H9 (cell line): Measurements from ENCODE around the gene ARL14EP. TPM values are rescaled to one million over a fixed set of nuclear protein-coding genes. Genes with fewer than 3 reads are reported as not detected.

Experiments
- DNase-seq: peaks from one replicate; pipeline ENCODE4 v3.0.0-alpha.2; 2017
- H2AFZ ChIP-seq: one replicate; pipeline ENCODE4 v1.6.1; 2013; ENCODE audit warnings: mild to moderate bottlenecking, low read length, control low read depth, moderate library complexity
- H2AK5ac ChIP-seq: 2 replicates; pipeline ENCODE4 v1.6.1; 2013; ENCODE audit warnings: low read length, control low read depth, mixed read lengths; ENCODE audit not compliant: insufficient read length
- H2BK120ac ChIP-seq: one replicate; pipeline ENCODE4 v1.6.1; 2013; ENCODE audit warnings: low read depth, mild to moderate bottlenecking, low read length, control low read depth, inconsistent platforms; ENCODE audit not compliant: poor library complexity, severe bottlenecking
- H2BK12ac ChIP-seq: 2 replicates; pipeline ENCODE4 v1.6.1; 2013; ENCODE audit warnings: low read length, control low read depth, mixed read lengths, low read depth; ENCODE audit not compliant: insufficient read length
- H2BK15ac ChIP-seq: 2 replicates; pipeline ENCODE4 v1.6.1; 2013; ENCODE audit warnings: low read depth, low read length, control low read depth
- H2BK20ac ChIP-seq: one replicate; pipeline ENCODE4 v1.6.1; 2013; ENCODE audit warnings: low read depth, mild to moderate bottlenecking, low read length, control low read depth, inconsistent platforms; ENCODE audit not compliant: poor library complexity, severe bottlenecking
- H2BK5ac ChIP-seq: 2 replicates; pipeline ENCODE4 v1.6.1; 2013; ENCODE audit warnings: low read length, control low read depth, mixed read lengths; ENCODE audit not compliant: insufficient read length
- H3K14ac ChIP-seq: 2 replicates; pipeline ENCODE4 v1.6.1; 2013; ENCODE audit warnings: low read length, control low read depth; ENCODE audit not compliant: insufficient read depth
- H3K18ac ChIP-seq: 2 replicates; pipeline ENCODE4 v1.6.1; 2013; ENCODE audit warnings: low read depth, mild to moderate bottlenecking, mixed read lengths, low read length, control low read depth; ENCODE audit not compliant: insufficient read length
- H3K23ac ChIP-seq: 2 replicates; pipeline ENCODE4 v1.6.1; 2013; ENCODE audit warnings: low read length, control low read depth, mixed read lengths, low read depth; ENCODE audit not compliant: insufficient read length
- H3K23me2 ChIP-seq: 2 replicates; pipeline ENCODE4 v1.6.1; 2013; ENCODE audit warnings: low read depth, mild to moderate bottlenecking, mixed read lengths, low read length, control low read depth; ENCODE audit not compliant: insufficient read length, poor library complexity, severe bottlenecking
- H3K27ac ChIP-seq: 2 replicates; pipeline ENCODE4 v1.5.1; 2013; ENCODE audit warnings: low read length, control low read depth, mixed read lengths, low read depth; ENCODE audit not compliant: insufficient read length
- H3K27me3 ChIP-seq: 2 replicates; pipeline ENCODE4 v1.6.1; 2013; ENCODE audit warnings: low read length, control low read depth, inconsistent platforms; ENCODE audit not compliant: insufficient read depth
- H3K4ac ChIP-seq: 2 replicates; pipeline ENCODE4 v1.6.1; 2013; ENCODE audit warnings: low read depth, mild to moderate bottlenecking, control low read depth, inconsistent platforms, low read length, moderate library complexity
- H3K4me1 ChIP-seq: 2 replicates; pipeline ENCODE4 v1.6.1; 2013; ENCODE audit warnings: low read length, control low read depth, inconsistent platforms; ENCODE audit not compliant: insufficient read depth
- H3K4me2 ChIP-seq: 2 replicates; pipeline ENCODE4 v1.6.1; 2013; ENCODE audit warnings: low read length, control low read depth, mixed read lengths; ENCODE audit not compliant: insufficient read length, insufficient read depth
- H3K56ac ChIP-seq: 2 replicates; pipeline ENCODE4 v1.6.1; 2013; ENCODE audit warnings: low read depth, mild to moderate bottlenecking, mixed read lengths, low read length, control low read depth; ENCODE audit not compliant: insufficient read length
- H3K79me1 ChIP-seq: 2 replicates; pipeline ENCODE4 v1.6.1; 2013; ENCODE audit warnings: low read depth, mild to moderate bottlenecking, moderate library complexity, low read length, control low read depth, inconsistent platforms; ENCODE audit not compliant: insufficient read depth, poor library complexity, severe bottlenecking
- H3K79me2 ChIP-seq: 2 replicates; pipeline ENCODE4 v1.6.1; 2013; ENCODE audit warnings: low read length, control low read depth, inconsistent platforms; ENCODE audit not compliant: insufficient read depth
- H3K9ac ChIP-seq: 2 replicates; pipeline ENCODE4 v1.6.1; 2013; ENCODE audit warnings: low read length, control low read depth, mixed read lengths; ENCODE audit not compliant: insufficient read length; ENCODE audit errors: extremely low read depth
- H3K9me3 ChIP-seq: one replicate; pipeline ENCODE4 v1.6.1; 2013; ENCODE audit warnings: low read depth, low read length, inconsistent platforms; ENCODE audit not compliant: control insufficient read depth
- H3T11ph ChIP-seq: one replicate; pipeline ENCODE4 v1.6.1; 2013; ENCODE audit warnings: mild to moderate bottlenecking, low read length, control low read depth, inconsistent platforms
- H4K20me1 ChIP-seq: one replicate; pipeline ENCODE4 v1.6.1; 2013; ENCODE audit not compliant: control insufficient read depth, insufficient read length, insufficient read depth
- H4K5ac ChIP-seq: 2 replicates; pipeline ENCODE4 v1.6.1; 2013; ENCODE audit warnings: low read depth, mild to moderate bottlenecking, mixed read lengths, low read length, control low read depth; ENCODE audit not compliant: insufficient read length
- H4K8ac ChIP-seq: replicated peaks from 2 replicates; pipeline ENCODE4 v1.6.1; 2013; ENCODE audit warnings: low read length, control low read depth, mixed read lengths, low read depth; ENCODE audit not compliant: insufficient read length
- H4K91ac ChIP-seq: 2 replicates; pipeline ENCODE4 v1.6.1; 2013; ENCODE audit warnings: low read depth, mild to moderate bottlenecking, moderate library complexity, mixed read lengths, low read length, control low read depth; ENCODE audit not compliant: insufficient read length
- H3K27ac Mint-ChIP-seq, 3 experiments: 2 replicates in 2 of 3; 3 replicates in 1 of 3; pipeline ENCODE4 v1.8.0; 2020 to 2021; ENCODE audit warnings: mixed read lengths in 3 of 3, mild to moderate bottlenecking in 1 of 3, moderate library complexity in 1 of 3
- H3K27me3 Mint-ChIP-seq: 2 replicates; pipeline ENCODE4 v1.8.0; 2021; ENCODE audit warnings: low read depth, mild to moderate bottlenecking, moderate library complexity, mixed read lengths
- H3K36me3 Mint-ChIP-seq, 3 experiments: 2 replicates in 2 of 3; 3 replicates in 1 of 3; pipeline ENCODE4 v1.8.0; 2020 to 2021; ENCODE audit warnings: low read depth in 3 of 3, mixed read lengths in 3 of 3; ENCODE audit not compliant: insufficient read depth in 1 of 3
- H3K4me1 Mint-ChIP-seq, 2 experiments: 2 replicates each; pipeline ENCODE4 v1.8.0; 2020; ENCODE audit warnings: mixed read lengths in 2 of 2
- H3K4me3 Mint-ChIP-seq, 2 experiments: 2 replicates in 1 of 2; 3 replicates in 1 of 2; pipeline ENCODE4 v1.8.0; 2020 to 2021; ENCODE audit warnings: mild to moderate bottlenecking in 2 of 2, mixed read lengths in 2 of 2, moderate library complexity in 1 of 2
- H3K9me3 Mint-ChIP-seq, 2 experiments: 2 replicates in 1 of 2; 3 replicates in 1 of 2; pipeline ENCODE4 v1.8.0; 2020; ENCODE audit warnings: mild to moderate bottlenecking in 2 of 2, mixed read lengths in 2 of 2, moderate library complexity in 1 of 2
- WGBS: extraction: QIAGEN DNeasy Blood & Tissue Kit; methylation state at CpG from one replicate; pipeline ENCODE4 v1.1.7; 2013; ENCODE audit warnings: missing lambda C conversion rate, low lambda C conversion rate, mixed read lengths; ENCODE audit not compliant: insufficient read length; ENCODE audit errors: extremely low coverage; 5-methylcytosine and 5-hydroxymethylcytosine counted together
- total RNA-seq: library from RNA; stranded (reverse); gene quantifications from 2 replicates; pipeline ENCODE4 v1.2.1, GENCODE V29; 2021
- TF ChIP-seq, protein P1 (sequence below): fragments of 200-600 bp; sonication (generic); conservative IDR thresholded peaks from 3 replicates; pipeline ENCODE4 v1.8.0; 2021; ENCODE audit warnings: antibody characterized with exemption, mild to moderate bottlenecking

Gene ARL14EP
- total RNA-seq, 1 experiment from 2014 or later = 20.9 TPM

DNA sequence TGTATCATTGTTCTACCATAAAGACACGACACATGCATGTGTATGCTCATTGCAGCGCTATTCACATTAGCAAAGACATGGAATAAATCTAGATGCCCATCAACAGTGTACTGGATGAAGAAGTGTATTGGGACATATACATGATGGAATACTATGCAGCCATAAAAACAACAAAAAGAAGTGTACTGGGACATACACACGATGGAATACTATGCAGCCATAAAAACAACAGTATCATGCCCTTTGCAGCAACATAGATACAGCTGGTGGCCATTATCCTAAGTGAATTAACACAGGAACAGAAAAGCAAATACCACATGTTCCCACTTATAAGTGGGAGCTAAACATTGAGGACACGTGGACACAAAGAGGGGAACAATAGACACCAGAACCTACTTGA is 22.7 kb downstream of the ARL14EP start:
- Histone ChIP-seq H3K27me3 (no peaks in the 10 kb centered on the region), H3K9me3 (no peaks in the 10 kb centered on the region), H2BK120ac (no peak overlapping the region), H3K79me2 (no peaks in the 10 kb centered on the region), H3K4me1 (no peaks in the 10 kb centered on the region), H4K20me1 (no peaks in the 10 kb centered on the region), H2AK5ac (no peak overlapping the region), H2BK5ac (no peak overlapping the region), H3K4me2 (no peak overlapping the region), H4K91ac (no peak overlapping the region), H2BK15ac (no peak overlapping the region), H2BK20ac (no peak overlapping the region), H4K5ac (no peak overlapping the region), H3K27ac (no peak overlapping the region), H2AFZ (no peak overlapping the region), H3K9ac (no peak overlapping the region), H3K4ac (no peak overlapping the region), H3K18ac (no peak overlapping the region), H3K23me2 (no peaks in the 10 kb centered on the region), H3K56ac (no peak overlapping the region), H3T11ph (no peak overlapping the region), H3K14ac (no peak overlapping the region), H3K79me1 (no peaks in the 10 kb centered on the region), H3K23ac (no peak overlapping the region), H4K8ac (no peak overlapping the region), H2BK12ac (no peak overlapping the region)
- no peaks in the 10 kb centered on the region for H3K4me1 Mint-ChIP-seq
- no peak overlapping the region for H3K4me3 Mint-ChIP-seq
- TF ChIP-seq, protein P1, sequence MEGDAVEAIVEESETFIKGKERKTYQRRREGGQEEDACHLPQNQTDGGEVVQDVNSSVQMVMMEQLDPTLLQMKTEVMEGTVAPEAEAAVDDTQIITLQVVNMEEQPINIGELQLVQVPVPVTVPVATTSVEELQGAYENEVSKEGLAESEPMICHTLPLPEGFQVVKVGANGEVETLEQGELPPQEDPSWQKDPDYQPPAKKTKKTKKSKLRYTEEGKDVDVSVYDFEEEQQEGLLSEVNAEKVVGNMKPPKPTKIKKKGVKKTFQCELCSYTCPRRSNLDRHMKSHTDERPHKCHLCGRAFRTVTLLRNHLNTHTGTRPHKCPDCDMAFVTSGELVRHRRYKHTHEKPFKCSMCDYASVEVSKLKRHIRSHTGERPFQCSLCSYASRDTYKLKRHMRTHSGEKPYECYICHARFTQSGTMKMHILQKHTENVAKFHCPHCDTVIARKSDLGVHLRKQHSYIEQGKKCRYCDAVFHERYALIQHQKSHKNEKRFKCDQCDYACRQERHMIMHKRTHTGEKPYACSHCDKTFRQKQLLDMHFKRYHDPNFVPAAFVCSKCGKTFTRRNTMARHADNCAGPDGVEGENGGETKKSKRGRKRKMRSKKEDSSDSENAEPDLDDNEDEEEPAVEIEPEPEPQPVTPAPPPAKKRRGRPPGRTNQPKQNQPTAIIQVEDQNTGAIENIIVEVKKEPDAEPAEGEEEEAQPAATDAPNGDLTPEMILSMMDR = no peak
- H3K9me3 Mint-ChIP-seq = no peaks in the 10 kb centered on the region; a peak in 1 of 5 replicates
- peaks cover 0 to 5% (median 0%) of the 10 kb centered on the region in 3 experiments; a peak in 1 of 7 replicates for H3K36me3 Mint-ChIP-seq
- H3K27ac Mint-ChIP-seq = no peak overlapping the region
- WGBS = no CpG with 5 or more reads among the region's 4 CpGs
- no peak for DNase-seq
- H3K27me3 Mint-ChIP-seq = no peaks in the 10 kb centered on the region
